ENCODE measurements around the gene PPP2R2C.

Gene PPP2R2C

DNA sequence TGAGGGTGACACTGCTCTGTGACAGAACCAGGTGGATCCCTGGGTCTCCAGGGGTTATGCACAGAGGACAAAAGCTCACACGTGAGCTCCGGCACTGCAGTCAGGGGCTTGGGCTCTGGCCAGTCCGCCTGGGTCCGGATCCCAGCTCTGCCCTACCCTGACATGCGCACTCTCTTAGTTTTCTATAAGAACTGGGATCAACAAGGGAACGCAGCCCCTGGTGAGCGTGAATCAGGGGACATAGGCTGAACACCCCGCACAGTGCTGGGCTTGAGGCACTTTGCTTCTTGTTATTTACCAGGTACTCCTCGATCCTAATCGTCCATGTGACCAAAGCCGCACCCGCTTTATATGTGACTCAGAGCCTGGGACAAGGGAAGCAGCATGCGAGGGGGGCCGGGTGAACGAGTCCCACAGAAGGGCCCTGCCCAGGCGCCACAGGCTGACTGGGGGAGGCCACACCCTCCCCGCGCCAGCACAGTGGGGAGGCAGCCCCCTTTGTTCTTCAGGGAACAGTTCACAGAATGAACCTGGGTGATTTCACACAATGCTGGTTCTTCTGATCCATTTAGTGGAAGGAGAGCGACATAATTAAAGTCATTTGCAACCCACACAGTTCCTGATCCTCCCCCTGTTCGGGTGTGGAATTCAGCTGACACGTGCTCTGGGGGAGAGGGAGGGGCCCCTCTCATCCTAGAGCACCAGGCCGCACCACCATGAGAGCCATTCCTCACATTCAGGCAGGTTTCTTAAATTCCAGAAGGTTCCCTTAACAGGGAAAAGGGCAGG is 147.2 kb downstream of the PPP2R2C start:
- peak in 1 of 2 experiments; percentile 4 for DNase-seq

- DNase-seq, result no peak
Observed at GRCh38 chr4:6324461-6324998, 147.9 kb downstream of the PPP2R2C start.

- no peak for DNase-seq
Observed at GRCh38 chr4:6322761-6323566, 149.4 kb downstream of the PPP2R2C start.

DNA sequence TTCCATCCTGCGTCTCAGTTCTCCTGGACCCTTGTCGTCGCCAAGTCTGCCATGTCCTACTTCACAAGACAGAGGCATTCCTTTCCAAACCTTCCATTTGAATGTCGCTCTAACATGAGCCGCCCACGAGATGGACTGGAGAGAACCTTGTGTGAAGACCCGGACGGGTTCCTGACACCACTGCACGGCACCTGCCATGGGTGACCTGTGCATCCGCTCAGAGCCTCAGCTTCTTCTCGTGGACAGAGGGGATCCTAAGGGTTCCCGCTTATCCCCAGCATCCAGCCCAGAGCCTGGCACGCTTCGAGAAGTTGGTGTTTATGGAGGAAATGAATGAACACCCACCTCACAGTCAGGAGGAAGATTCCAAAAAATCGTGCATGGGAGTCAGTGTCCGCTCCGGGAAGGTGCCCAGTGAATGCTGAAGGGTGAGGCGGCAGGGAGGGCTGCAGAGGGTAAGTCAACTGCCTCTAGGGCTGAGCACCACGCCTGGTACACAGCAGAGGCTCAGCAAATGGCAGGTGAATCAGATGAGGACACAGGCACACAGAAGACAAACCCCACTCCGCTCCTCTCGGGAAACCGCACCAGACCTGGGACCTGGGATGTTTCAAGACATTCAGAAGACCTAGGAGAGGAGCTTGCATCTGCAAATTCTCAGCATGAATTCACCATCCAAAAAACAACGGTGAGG is 150.2 kb downstream of the PPP2R2C start:
- DNase-seq, result no peak

- DNase-seq, result no peak
Observed at GRCh38 chr4:6321361-6321760, 151.1 kb downstream of the PPP2R2C start.

- DNase-seq, result no peak
Observed at GRCh38 chr4:6320663-6321062, 151.8 kb downstream of the PPP2R2C start.

- DNase-seq, result no peak
Observed at GRCh38 chr4:6319530-6320150, 152.8 kb downstream of the PPP2R2C start.

- no peak for DNase-seq
Observed at GRCh38 chr4:6318206-6318605, 154.2 kb downstream of the PPP2R2C start.

GRCh38 chr4:6316461-6317003 is 155.9 kb downstream of the PPP2R2C start:
- DNase-seq, result no peak

GRCh38 chr4:6313216-6313615 is 159.2 kb downstream of the PPP2R2C start:
- no peak for DNase-seq

DNA sequence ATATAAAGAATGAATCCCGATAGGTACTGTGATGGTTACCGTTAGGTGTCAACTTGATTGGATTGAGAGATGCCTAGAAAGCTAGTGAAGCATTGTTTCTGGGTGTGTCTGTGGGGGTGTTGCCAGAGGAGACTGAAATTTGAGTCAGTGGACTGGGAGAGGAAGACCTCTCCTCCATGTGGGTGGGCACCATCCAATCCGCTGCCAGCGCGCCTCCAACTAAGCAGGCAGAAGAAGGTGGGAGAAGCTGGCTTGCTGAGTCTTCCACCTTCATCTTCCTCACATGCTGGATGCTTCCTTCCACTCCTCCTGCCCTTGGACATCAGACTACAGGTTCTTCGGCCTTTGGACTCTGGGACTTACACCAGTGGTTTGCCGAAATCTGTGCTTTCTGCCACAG is 162.6 kb downstream of the PPP2R2C start:
- no peak for DNase-seq

DNA sequence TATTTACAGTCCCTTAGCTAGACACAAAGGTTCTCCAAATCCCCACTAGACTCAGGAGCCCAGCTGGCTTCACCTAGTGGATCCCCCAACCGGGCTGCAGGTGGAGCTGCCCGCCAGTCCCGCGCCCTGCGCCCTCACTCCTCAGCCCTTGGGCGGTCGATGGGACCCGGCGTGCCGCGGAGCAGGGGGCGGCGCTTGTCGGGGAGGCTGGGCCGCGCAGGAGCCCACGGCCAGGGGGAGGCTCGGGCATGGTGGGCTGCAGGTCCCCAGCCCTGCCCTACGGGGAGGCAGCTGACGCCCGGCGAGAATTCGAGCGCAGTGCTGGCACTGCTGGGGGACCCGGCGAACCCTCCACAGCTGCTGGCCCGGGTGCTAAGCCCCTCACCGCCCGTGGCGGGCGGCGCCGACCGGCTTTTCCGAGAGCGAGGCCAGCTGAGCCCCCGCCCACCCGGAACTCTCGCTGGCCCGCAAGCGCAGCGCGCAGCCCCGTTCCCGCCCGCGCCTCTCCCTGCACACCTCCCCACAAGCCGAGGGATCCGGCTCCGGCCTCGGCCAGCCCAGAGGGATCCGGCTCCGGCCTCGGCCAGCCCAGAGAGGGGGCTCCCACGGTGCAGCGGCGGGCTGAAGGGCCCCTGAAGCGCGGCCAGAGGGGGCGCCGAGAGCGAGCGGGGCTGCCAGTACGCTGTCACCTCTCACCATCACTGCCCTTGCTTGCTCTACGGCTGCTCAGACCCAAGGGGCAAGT is 163.3 kb downstream of the PPP2R2C start:
- no peak for DNase-seq

DNA sequence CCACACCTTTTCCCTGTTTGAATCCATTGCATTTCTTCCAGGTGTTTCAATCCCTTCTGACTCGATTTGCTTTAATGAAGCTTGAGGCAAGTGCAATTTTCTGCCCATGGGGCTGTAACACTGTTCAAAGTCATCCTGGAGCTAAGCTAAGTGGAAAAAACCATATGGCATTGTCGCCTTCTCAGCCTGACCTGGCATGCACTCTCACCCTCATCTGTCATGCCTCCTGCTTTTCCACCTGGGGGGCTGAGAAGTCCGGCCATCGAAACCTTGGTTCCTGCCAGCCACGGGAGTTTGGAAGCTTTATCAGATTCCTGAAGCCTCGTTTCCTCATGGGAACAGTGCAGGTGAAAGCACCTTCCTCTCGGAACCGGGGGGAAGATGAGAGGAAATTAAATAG is 164.5 kb downstream of the PPP2R2C start:
- no peak for DNase-seq

DNA sequence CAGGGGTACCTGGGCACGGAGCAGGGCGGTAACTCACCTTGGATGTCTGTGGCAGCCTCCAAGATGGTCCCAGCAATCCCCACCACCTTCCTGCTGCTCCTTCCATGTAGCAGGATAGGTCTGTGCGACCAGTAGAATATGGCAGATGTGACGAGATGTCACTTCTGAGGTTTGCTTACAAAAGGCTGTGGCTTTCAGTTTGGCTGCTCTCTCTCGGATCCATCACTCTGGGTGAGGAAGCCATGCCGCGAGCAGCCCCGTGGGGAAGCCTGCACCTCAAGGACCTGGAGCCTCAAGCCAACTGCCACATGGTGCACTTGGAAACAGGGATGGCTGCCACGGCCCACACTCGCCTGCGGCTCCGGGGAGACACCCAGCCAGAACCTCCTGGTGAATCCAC is 165.2 kb downstream of the PPP2R2C start:
- DNase-seq, result no peak

GRCh38 chr4:6306299-6306698 is 166.1 kb downstream of the PPP2R2C start:
- DNase-seq, result no peak

GRCh38 chr4:6303943-6304342 is 168.5 kb downstream of the PPP2R2C start:
- no peak for DNase-seq

- no peak for DNase-seq
Observed at GRCh38 chr4:6302869-6303268, 169.5 kb downstream of the PPP2R2C start.

- no peak for DNase-seq
Observed at GRCh38 chr4:6301732-6302442, 170.5 kb downstream of the PPP2R2C start.

GRCh38 chr4:6301051-6301731 is 171.2 kb downstream of the PPP2R2C start:
- DNase-seq, result no peak

GRCh38 chr4:6300359-6300758 is 172.1 kb downstream of the PPP2R2C start:
- DNase-seq, result no peak

GRCh38 chr4:6299875-6300274 is 172.5 kb downstream of the PPP2R2C start:
- DNase-seq, result no peak
